Liver (tissue), 9 donors: ENCODE results near the gene SNX32. TPM values are rescaled to one million over a fixed set of nuclear protein-coding genes. Genes with fewer than 3 reads are reported as not detected.

Source experiments
- DNase-seq: peaks from one replicate; pipeline ENCODE4 v3.0.0-alpha.2; 2017; ENCODE audit warnings: low spot score
- H3K27ac ChIP-seq, 2 donors: one replicate each; pipeline ENCODE4 v1.7.0; 2013; ENCODE audit warnings: inconsistent platforms in 2 of 2, low read length in 2 of 2, control low read depth in 1 of 2, low read depth in 1 of 2, mild to moderate bottlenecking in 1 of 2
- H3K27me3 ChIP-seq, 4 donors: one replicate each; pipeline versions ENCODE4 v1.6.1 to v1.7.0; 2013; ENCODE audit warnings: low read length in 3 of 4, inconsistent platforms in 1 of 4, mild to moderate bottlenecking in 1 of 4, moderate library complexity in 1 of 4; ENCODE audit not compliant: control insufficient read depth in 4 of 4, insufficient read depth in 4 of 4
- H3K36me3 ChIP-seq, 4 donors: one replicate each; pipeline versions ENCODE4 v1.6.1 to v1.7.0; 2013; ENCODE audit warnings: low read length in 3 of 4, mild to moderate bottlenecking in 3 of 4, low read depth in 1 of 4, moderate library complexity in 1 of 4; ENCODE audit not compliant: control insufficient read depth in 4 of 4, insufficient read depth in 3 of 4
- H3K4me1 ChIP-seq, 4 donors: one replicate each; pipeline versions ENCODE4 v1.6.1 to v1.7.0; 2013; ENCODE audit warnings: low read length in 3 of 4, mild to moderate bottlenecking in 3 of 4, moderate library complexity in 1 of 4; ENCODE audit not compliant: control insufficient read depth in 4 of 4, insufficient read depth in 4 of 4
- H3K4me3 ChIP-seq, 3 donors: one replicate each; pipeline versions ENCODE4 v1.6.1 to v1.7.0; 2013; ENCODE audit warnings: low read length in 3 of 3, control low read depth in 1 of 3, low read depth in 1 of 3, mild to moderate bottlenecking in 1 of 3
- H3K9ac ChIP-seq, 2 donors: one replicate each; pipeline ENCODE4 v1.7.0; 2013; ENCODE audit warnings: low read length in 2 of 2, mild to moderate bottlenecking in 2 of 2, moderate library complexity in 2 of 2, control low read depth in 1 of 2, low read depth in 1 of 2
- H3K9me3 ChIP-seq, 4 donors: one replicate each; pipeline versions ENCODE4 v1.6.1 to v1.7.0; 2013; ENCODE audit warnings: low read length in 3 of 4; ENCODE audit not compliant: control insufficient read depth in 4 of 4
- ATF3 ChIP-seq: IDR thresholded peaks from 2 replicates; pipeline ENCODE4 v1.6.1; 2016; ENCODE audit warnings: antibody characterized with exemption
- CTCF ChIP-seq: fragments of 150-350 bp; IDR thresholded peaks from 2 replicates; pipeline ENCODE4 v1.5.1; 2017; ENCODE audit warnings: improper control_type of control experiment, low read depth, low read length; ENCODE audit not compliant: missing input control
- EGR1 ChIP-seq, 2 donors: IDR thresholded peaks; 2 replicates each; pipeline ENCODE4 v1.6.1; 2016 to 2018; ENCODE audit warnings: antibody characterized with exemption in 2 of 2, low read depth in 2 of 2
- FOXA1 ChIP-seq: IDR thresholded peaks from 2 replicates; pipeline ENCODE4 v1.6.1; 2016; ENCODE audit warnings: antibody characterized with exemption
- FOXA2 ChIP-seq: IDR thresholded peaks from 2 replicates; pipeline ENCODE4 v1.6.1; 2016; ENCODE audit warnings: antibody characterized with exemption
- GABPA ChIP-seq, 2 donors: IDR thresholded peaks in 1 of 2; conservative IDR thresholded peaks in 1 of 2; 2 replicates each; pipeline ENCODE4 v1.6.1; 2016; ENCODE audit warnings: antibody characterized with exemption in 2 of 2, mild to moderate bottlenecking in 1 of 2, moderate library complexity in 1 of 2
- HNF4A ChIP-seq, 2 donors: conservative IDR thresholded peaks; 2 replicates each; pipeline ENCODE4 v1.6.1; 2016; ENCODE audit warnings: antibody characterized with exemption in 2 of 2, mild to moderate bottlenecking in 2 of 2
- HNF4G ChIP-seq: IDR thresholded peaks from 2 replicates; pipeline ENCODE4 v1.6.1; 2016; ENCODE audit warnings: antibody characterized with exemption
- JUND ChIP-seq, 2 donors: IDR thresholded peaks; 2 replicates each; pipeline ENCODE4 v1.6.1; 2016; ENCODE audit warnings: antibody characterized with exemption in 2 of 2
- MAX ChIP-seq: IDR thresholded peaks from 2 replicates; pipeline ENCODE4 v1.6.1; 2016; ENCODE audit warnings: antibody characterized with exemption
- NR2F2 ChIP-seq: IDR thresholded peaks from 2 replicates; pipeline ENCODE4 v1.6.1; 2016; ENCODE audit warnings: antibody characterized with exemption
- RAD21 ChIP-seq, 2 donors: IDR thresholded peaks; 2 replicates each; pipeline ENCODE4 v1.6.1; 2016; ENCODE audit warnings: antibody characterized with exemption in 2 of 2, mild to moderate bottlenecking in 2 of 2
- REST ChIP-seq: IDR thresholded peaks from 2 replicates; pipeline ENCODE4 v1.6.1; 2016; ENCODE audit warnings: antibody characterized with exemption, mild to moderate bottlenecking
- RXRA ChIP-seq, 2 donors: IDR thresholded peaks; 2 replicates each; pipeline ENCODE4 v1.6.1; 2017 to 2018; ENCODE audit warnings: antibody characterized with exemption in 2 of 2, mild to moderate bottlenecking in 1 of 2
- SP1 ChIP-seq: IDR thresholded peaks from 2 replicates; pipeline ENCODE4 v1.6.1; 2018; ENCODE audit warnings: antibody characterized with exemption, mild to moderate bottlenecking
- TAF1 ChIP-seq: conservative IDR thresholded peaks from 2 replicates; pipeline ENCODE4 v1.6.1; 2016; ENCODE audit warnings: antibody characterized with exemption, mild to moderate bottlenecking
- YY1 ChIP-seq: IDR thresholded peaks from 2 replicates; pipeline ENCODE4 v1.6.1; 2016; ENCODE audit warnings: antibody characterized with exemption, mild to moderate bottlenecking
- ZBTB33 ChIP-seq: IDR thresholded peaks from 2 replicates; pipeline ENCODE4 v1.6.1; 2016; ENCODE audit warnings: antibody characterized with exemption
- WGBS: extraction: QIAGEN DNeasy Blood & Tissue Kit; methylation state at CpG from one replicate; pipeline ENCODE4 v1.1.7; 2013; 5-methylcytosine and 5-hydroxymethylcytosine counted together
- polyA plus RNA-seq, 2 donors: library from polyadenylated mRNA; stranded (reverse) in 1 of 2; unstranded in 1 of 2; fragments of 200-250 nt in 1 of 2; fragments of >200 nt in 1 of 2; fragmentation: Nextera tagmentation in 1 of 2; extraction: Ambion mirVana in 1 of 2; gene quantifications; one replicate each; pipeline versions ENCODE4 v1.2.1 to v1.2.3, GENCODE V29; 2013 to 2015
- total RNA-seq, 2 donors: library from RNA; depleted of rRNA; stranded (reverse); fragments of >200 nt; gene quantifications; one replicate each; pipeline ENCODE4 v1.2.3, GENCODE V29; 2014
- donor health status: healthy.
- donor health status: healthy.
- donor health status: healthy.
- donor health status: healthy.
- donor health status: healthy.

The SNX32 gene
- total and polyA plus RNA-seq, 4 donors = under 0.01 to 0.38 (median 0.06) TPM

- Histone ChIP-seq H3K27me3 (no peaks in the 10 kb centered on the region), H3K36me3 (peaks cover 8 to 20% (median 11%) of the 10 kb centered on the region in 4 donors), H3K9ac (no peak overlapping the region), H3K4me3 (no peak overlapping the region), H3K9me3 (peaks cover 0 to 7% (median 2%) of the 10 kb centered on the region in 4 donors), H3K4me1 (no peaks in the 10 kb centered on the region), H3K27ac (no peak overlapping the region)
- DNase-seq = no peak
- 63% methylated on average over 8 of the region's 8 CpGs for WGBS
- TF ChIP-seq REST = no peak
- no peak for TF ChIP-seq HNF4A (conservative IDR thresholded peaks at IDR 0.05)
- no peak for TF ChIP-seq FOXA1
These were observed 15.6 kb downstream of the SNX32 start for GRCh38 chr11:65849366-65849765.

GRCh38 chr11:65849771-65850216 is 16.0 kb downstream of the SNX32 start:
- Histone ChIP-seq H3K27ac (no peak overlapping the region), H3K4me1 (no peaks in the 10 kb centered on the region), H3K9me3 (peaks cover 0 to 7% (median 2%) of the 10 kb centered on the region in 4 donors), H3K36me3 (peaks cover 9 to 25% (median 13%) of the 10 kb centered on the region in 4 donors), H3K9ac (no peak overlapping the region), H3K4me3 (no peak overlapping the region), H3K27me3 (no peaks in the 10 kb centered on the region)
- TF ChIP-seq EGR1 (IDR thresholded peaks at IDR 0.05; ENCODE audit: low read depth in 2 of 2) (no peak), ZBTB33 (no peak), YY1 (no peak), FOXA2 (no peak), REST (no peak), FOXA1 (no peak), ATF3 (no peak), NR2F2 (no peak), GABPA (IDR thresholded peaks at IDR 0.05 in 1 of 2, conservative IDR thresholded peaks at IDR 0.05 in 1 of 2) (no peak), RXRA (IDR thresholded peaks at IDR 0.05) (no peak), HNF4G (no peak), MAX (no peak), TAF1 (no peak), CTCF (no peak), JUND (IDR thresholded peaks at IDR 0.05) (no peak), RAD21 (IDR thresholded peaks at IDR 0.05) (no peak), HNF4A (conservative IDR thresholded peaks at IDR 0.05) (no peak), SP1 (no peak)
- DNase-seq = no peak
- WGBS = 56% methylated on average over 16 of the region's 16 CpGs
